Right lobe of liver (tissue), 6 donors: ENCODE results near the gene FAM222B. TPM values are rescaled to one million over a fixed set of nuclear protein-coding genes. Genes with fewer than 3 reads are reported as not detected.

Experiments used
- ATAC-seq, 4 donors: fragments of 200-7000 bp; cut with Tn5 transposase; one replicate each; pipeline ENCODE4 v1.9.1; 2020; ENCODE audit warnings: mild to moderate bottlenecking in 4 of 4, moderate library complexity in 4 of 4
- DNase-seq, 3 donors: peaks; one replicate each; pipeline ENCODE4 v3.0.0-alpha.2; 2020
- H3K27ac ChIP-seq, 3 donors: fragments of 200-600 bp; one replicate each; pipeline ENCODE4 v1.8.0; 2022
- H3K27me3 ChIP-seq, 2 donors: fragments of 200-600 bp; one replicate each; pipeline ENCODE4 v1.8.0; 2022
- H3K36me3 ChIP-seq, 4 donors: fragments of 200-600 bp; sonication (generic) in 1 of 4; one replicate each; pipeline versions ENCODE4 v1.5.1 to v1.8.0; 2017 to 2022; ENCODE audit warnings: control low read depth in 1 of 4
- H3K4me1 ChIP-seq, 4 donors: fragments of 200-600 bp; sonication (generic) in 1 of 4; one replicate each; pipeline versions ENCODE4 v1.5.1 to v1.8.0; 2017 to 2022; ENCODE audit warnings: control low read depth in 1 of 4
- H3K4me3 ChIP-seq, 3 donors: fragments of 200-600 bp; one replicate each; pipeline ENCODE4 v1.8.0; 2022
- H3K9me3 ChIP-seq, 4 donors: fragments of 200-600 bp; sonication (generic) in 1 of 4; one replicate each; pipeline versions ENCODE4 v1.5.1 to v1.8.0; 2017 to 2022; ENCODE audit warnings: control low read depth in 1 of 4
- POLR2A ChIP-seq: fragments of 450-650 bp; IDR thresholded peaks from one replicate; pipeline ENCODE4 v1.6.1; 2017; ENCODE audit warnings: antibody characterized with exemption, mild to moderate bottlenecking
- WGBS: methylation state at CpG from one replicate; pipeline ENCODE4 v1.1.6; 2018; ENCODE audit warnings: low coverage, low lambda C conversion rate; ENCODE audit not compliant: insufficient coverage; ENCODE audit errors: missing lambda C conversion rate; 5-methylcytosine and 5-hydroxymethylcytosine counted together
- intact Hi-C, 2 donors: fragments of 100-400 bp; cut with DNase I; formaldehyde crosslinking; loops; one replicate each; pipeline versions ENCODE4 v1.11.2 to v1.14.1; 2022
- total RNA-seq, 6 experiments: library from RNA; depleted of rRNA in 2 of 6; stranded (reverse); fragments of >200 nt in 2 of 6; fragmentation: NEBNext Ultra II Directional in 3 of 6; extraction: Animal tissue kit (Norgen Biotek cat#: 25700) in 3 of 6; gene quantifications; one replicate each; pipeline versions ENCODE4 v1.1.0 to v1.2.4, GENCODE V29; 2016 to 2023
- TF ChIP-seq, protein P1 (sequence below), 4 donors: fragments of 200-600 bp in 3 of 4; fragments of 450-650 bp in 1 of 4; IDR thresholded peaks; one replicate each; pipeline versions ENCODE4 v1.5.1 to v1.8.0; 2016 to 2022; ENCODE audit warnings: antibody characterized with exemption in 4 of 4, mild to moderate bottlenecking in 2 of 4
- donor health status: DM: no; HTN: yes; CAD: no.
- donor health status: DM: no; HTN: no; CAD: no.
- donor health status: DM: no; HTN: no; CAD: no.
- donor health status: DM: no; HTN: yes; CAD: no.
- donor health status: DM: no; HTN: yes; CAD: no.

FAM222B gene
- total RNA-seq, 6 experiments from 2014 or later, result 5.8 to 12.0 (median 8.8) TPM

DNA sequence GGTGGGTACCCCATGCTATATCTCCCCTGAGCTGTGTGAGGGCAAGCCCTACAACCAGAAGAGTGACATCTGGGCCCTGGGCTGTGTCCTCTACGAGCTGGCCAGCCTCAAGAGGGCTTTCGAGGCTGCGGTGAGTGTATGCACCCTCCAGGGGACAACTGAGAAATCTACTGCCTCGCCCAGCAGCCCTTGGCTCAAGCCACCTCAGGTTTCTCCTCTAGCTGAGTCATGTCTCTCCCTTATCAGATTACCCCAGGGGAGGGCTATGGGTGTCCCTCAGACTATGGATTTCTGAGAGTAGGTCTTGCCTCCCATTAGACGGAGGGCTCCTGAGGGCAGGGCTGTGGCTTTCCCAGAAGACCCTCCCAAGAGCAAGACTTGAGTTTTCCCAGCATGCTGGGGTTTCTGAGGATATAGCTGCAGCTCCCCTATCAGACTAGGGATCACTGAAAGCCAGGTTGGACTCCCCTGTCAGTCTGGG, 107.3 kb downstream of the FAM222B start:
- H3K27ac ChIP-seq, result no peak overlapping the region
- H3K9me3 ChIP-seq, result no peaks in the 10 kb centered on the region
- no CpG with 5 or more reads among the region's 5 CpGs for WGBS
- intact Hi-C loops, result no loop called here
- DNase-seq (no peak), ATAC-seq (peak in 1 of 4 donors; percentile 21)
- H3K36me3 ChIP-seq, result no peaks in the 10 kb centered on the region
- H3K4me1 ChIP-seq, result no peaks in the 10 kb centered on the region
- TF ChIP-seq, protein P1, sequence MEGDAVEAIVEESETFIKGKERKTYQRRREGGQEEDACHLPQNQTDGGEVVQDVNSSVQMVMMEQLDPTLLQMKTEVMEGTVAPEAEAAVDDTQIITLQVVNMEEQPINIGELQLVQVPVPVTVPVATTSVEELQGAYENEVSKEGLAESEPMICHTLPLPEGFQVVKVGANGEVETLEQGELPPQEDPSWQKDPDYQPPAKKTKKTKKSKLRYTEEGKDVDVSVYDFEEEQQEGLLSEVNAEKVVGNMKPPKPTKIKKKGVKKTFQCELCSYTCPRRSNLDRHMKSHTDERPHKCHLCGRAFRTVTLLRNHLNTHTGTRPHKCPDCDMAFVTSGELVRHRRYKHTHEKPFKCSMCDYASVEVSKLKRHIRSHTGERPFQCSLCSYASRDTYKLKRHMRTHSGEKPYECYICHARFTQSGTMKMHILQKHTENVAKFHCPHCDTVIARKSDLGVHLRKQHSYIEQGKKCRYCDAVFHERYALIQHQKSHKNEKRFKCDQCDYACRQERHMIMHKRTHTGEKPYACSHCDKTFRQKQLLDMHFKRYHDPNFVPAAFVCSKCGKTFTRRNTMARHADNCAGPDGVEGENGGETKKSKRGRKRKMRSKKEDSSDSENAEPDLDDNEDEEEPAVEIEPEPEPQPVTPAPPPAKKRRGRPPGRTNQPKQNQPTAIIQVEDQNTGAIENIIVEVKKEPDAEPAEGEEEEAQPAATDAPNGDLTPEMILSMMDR (IDR thresholded peaks at IDR 0.05), result no peak
- TF ChIP-seq POLR2A, result no peak
- no peaks in the 10 kb centered on the region for H3K27me3 ChIP-seq
- H3K4me3 ChIP-seq, result no peak overlapping the region

DNA sequence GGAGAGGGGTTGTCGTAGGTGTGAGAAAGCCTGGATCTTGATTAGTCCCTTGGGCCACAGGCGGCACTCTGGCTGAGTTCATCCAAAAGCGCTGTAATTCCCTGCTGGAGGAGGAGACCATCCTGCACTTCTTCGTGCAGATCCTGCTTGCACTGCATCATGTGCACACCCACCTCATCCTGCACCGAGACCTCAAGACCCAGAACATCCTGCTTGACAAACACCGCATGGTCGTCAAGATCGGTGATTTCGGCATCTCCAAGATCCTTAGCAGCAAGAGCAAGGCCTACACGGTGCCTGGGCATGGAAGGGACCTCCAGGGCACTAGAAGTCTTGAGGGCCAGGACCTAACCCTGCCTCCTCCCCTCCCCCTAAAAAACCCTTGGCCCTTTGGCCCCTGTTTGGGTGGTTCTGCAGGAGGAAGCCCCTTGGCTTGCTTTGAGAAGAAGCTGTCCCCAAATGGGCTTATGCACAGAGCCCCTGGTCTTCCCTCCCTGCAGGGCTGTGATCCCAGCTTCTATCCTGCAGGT, 107.8 kb downstream of the FAM222B start:
- Histone ChIP-seq H3K27ac (no peak overlapping the region), H3K27me3 (no peaks in the 10 kb centered on the region), H3K9me3 (no peaks in the 10 kb centered on the region), H3K4me3 (no peak overlapping the region), H3K36me3 (no peaks in the 10 kb centered on the region), H3K4me1 (no peaks in the 10 kb centered on the region)
- ATAC-seq (no peak), DNase-seq (no peak)
- no CpG with 5 or more reads among the region's 10 CpGs for WGBS
- intact Hi-C loops, result no loop called here
- TF ChIP-seq, protein P1 (IDR thresholded peaks at IDR 0.05), result no peak
- no peak for TF ChIP-seq POLR2A

DNA sequence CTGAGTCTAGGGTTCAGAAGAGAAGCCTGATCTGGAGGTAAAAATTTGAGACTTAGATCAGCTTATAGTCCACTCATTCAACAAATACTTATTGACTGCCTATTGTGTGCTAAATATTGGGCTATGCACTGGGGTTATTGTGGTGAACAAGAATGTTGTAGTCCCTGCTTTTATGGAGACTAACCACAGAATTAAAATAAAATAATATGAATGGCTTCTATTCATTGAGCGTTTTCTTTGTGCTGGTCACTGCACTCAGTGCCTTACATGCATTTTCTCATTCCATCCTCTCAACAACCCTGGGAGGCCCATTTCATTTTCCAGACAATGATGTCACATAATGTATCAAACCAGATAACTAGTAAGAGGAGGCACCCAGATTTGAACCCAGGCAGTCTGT, 109.2 kb downstream of the FAM222B start:
- no peak for ATAC-seq
- no peaks in the 10 kb centered on the region for H3K9me3 ChIP-seq
- no peaks in the 10 kb centered on the region for H3K27me3 ChIP-seq
- intact Hi-C loops, result no loop called here
- WGBS, result 88% methylated on average over 1 of the region's 1 CpG
- H3K27ac ChIP-seq, result no peak overlapping the region
- no peak for DNase-seq
- no peak overlapping the region for H3K4me3 ChIP-seq
- TF ChIP-seq, protein P1 (IDR thresholded peaks at IDR 0.05), result no peak
- no peak for TF ChIP-seq POLR2A
- no peaks in the 10 kb centered on the region for H3K4me1 ChIP-seq
- H3K36me3 ChIP-seq, result no peaks in the 10 kb centered on the region

DNA sequence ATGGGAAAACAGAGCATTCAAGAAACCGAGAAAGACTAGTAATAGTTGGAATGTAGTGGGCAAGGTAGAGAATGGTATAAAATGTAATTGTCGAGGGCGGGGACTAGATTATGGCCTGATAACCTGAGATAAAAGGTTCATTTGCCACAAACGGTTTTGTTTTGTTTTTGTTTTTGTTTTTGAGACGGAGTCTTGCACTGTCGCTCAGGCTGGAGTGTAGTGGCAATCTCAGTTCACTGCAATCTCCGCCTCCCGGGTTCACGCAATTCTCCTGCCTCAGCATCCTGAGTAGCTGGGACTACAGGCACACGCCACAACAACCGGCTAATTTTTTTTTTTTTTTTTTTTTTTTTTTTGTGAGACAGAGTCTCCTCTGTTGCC, 112.7 kb downstream of the FAM222B start:
- Histone ChIP-seq H3K27ac (no peak overlapping the region), H3K4me1 (peaks cover 0 to 9% (median 4%) of the 10 kb centered on the region in 4 donors), H3K9me3 (no peaks in the 10 kb centered on the region), H3K27me3 (no peaks in the 10 kb centered on the region), H3K4me3 (no peak overlapping the region), H3K36me3 (no peaks in the 10 kb centered on the region)
- ATAC-seq (no peak), DNase-seq (no peak)
- 81% methylated on average over 11 of the region's 11 CpGs for WGBS
- intact Hi-C loops, result no loop called here
- TF ChIP-seq, protein P1 (IDR thresholded peaks at IDR 0.05), result no peak
- no peak for TF ChIP-seq POLR2A
